SK-N-SH (cell line): ENCODE data around the gene TACC2.

Experiments used
- CTCF ChIP-seq: fragments of 200-600 bp; sonication (generic); IDR thresholded peaks from 2 replicates; pipeline ENCODE4 v1.6.1; 2017; ENCODE audit warnings: antibody characterized with exemption, mild to moderate bottlenecking, moderate library complexity
- EP300 ChIP-seq, 2 experiments: IDR thresholded peaks; 2 replicates each; pipeline versions ENCODE4 v1.4.0 to v1.6.1; 2012; ENCODE audit warnings: borderline replicate concordance in 1 of 2, low read depth in 1 of 2, low read length in 1 of 2
- EZH2phosphoT487 ChIP-seq: fragments of 200-600 bp; sonication (generic); IDR thresholded peaks from 2 replicates; pipeline ENCODE4 v1.6.1; 2017; ENCODE audit warnings: low read depth, mixed run types, mild to moderate bottlenecking, antibody characterized with exemption, moderate library complexity, borderline replicate concordance
- MAX ChIP-seq: IDR thresholded peaks from 2 replicates; pipeline ENCODE4 v1.4.0; 2012; ENCODE audit warnings: low read depth

GRCh38 chr10:122102146-122102868 lies 113.3 kb downstream of the TACC2 start:
- TF ChIP-seq CTCF = no peak
- no peak for TF ChIP-seq EZH2phosphoT487
- no peak for TF ChIP-seq MAX
- no peak for TF ChIP-seq EP300 (IDR thresholded peaks at IDR 0.05; ENCODE audit: borderline replicate concordance in 1 of 2, low read depth in 1 of 2, low read length in 1 of 2)
